Measurements from ENCODE around the gene MCCD1. TPM values are rescaled to one million over a fixed set of nuclear protein-coding genes. Genes with fewer than 3 reads are reported as not detected.
"Not testable (repeated sequence)": the region's sequence is repeated elsewhere in the genome, so short reads cannot be mapped to it uniquely, and the experiment has no call there.

The MCCD1 gene
- total and polyA plus RNA-seq, 3 experiments from 2014 or later, result not detected

DNA sequence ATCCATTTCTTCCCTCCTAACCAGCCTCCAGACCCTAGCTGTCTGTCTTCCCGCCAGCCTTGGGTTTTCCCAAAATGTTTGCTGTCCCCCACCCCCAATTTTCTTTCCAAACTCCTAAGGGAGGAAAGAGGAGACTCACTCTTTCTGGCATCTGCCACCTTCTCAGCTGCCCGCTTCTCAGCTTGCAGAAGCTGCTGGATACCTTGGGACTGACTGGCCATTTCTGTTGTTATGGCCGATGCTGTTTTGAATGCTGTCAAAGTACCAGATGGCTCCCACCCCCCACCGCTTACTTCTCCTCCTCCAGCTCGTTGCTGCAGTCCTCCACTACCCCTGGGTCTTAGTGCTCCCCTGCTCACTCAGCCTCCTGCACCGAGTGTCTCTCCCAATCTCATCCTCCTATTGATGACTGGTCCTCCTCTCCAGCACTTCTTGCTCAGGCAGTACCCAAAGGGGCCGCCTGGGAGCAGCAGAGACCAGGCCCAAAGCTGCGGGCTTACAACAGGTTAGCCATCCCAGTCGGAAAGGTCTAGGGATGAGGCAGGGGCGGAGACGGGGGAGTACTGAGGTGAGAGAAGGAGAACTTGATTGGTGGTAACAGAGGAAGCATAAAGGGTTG, 17.7 kb downstream of the MCCD1 start, which contains the start of gene ATP6V1G2:
ATP6V1G2 (minus strand) TSS at position 270 of the 619 bp plus-strand sequence; CDS start at position 221, 49 bp downstream.
- H3K4me3 ChIP-seq (ENCODE audit: low read length), result peak within 1 kb of the TSS; percentile 67
- ChIA-PET POLR2A (interaction anchor here (1.4 to 2.2 kb wide), 2 partner anchors 47 to 51 kb away, joined by 7 to 9 read pairs; partner anchors contain the start of gene NCR3), CTCF (interaction anchor here (0.7 to 32.2 kb wide), 10 partner anchors 11 to 525 kb away, joined by 3 to 576 read pairs (median 4); partner anchors contain the start of genes BAG6, LST1, LTB and NCR3)
- H3K4me1 Mint-ChIP-seq, result peaks cover 39 to 51% (median 51%) of the 10 kb centered on the region in 3 donors
- no peaks in the 10 kb centered on the region for H3K27me3 ChIP-seq (ENCODE audit: insufficient read depth, low read length, poor library complexity, severe bottlenecking)
- no peaks in the 10 kb centered on the region for H3K36me3 ChIP-seq (ENCODE audit: insufficient read depth, low read length)
- no peaks in the 10 kb centered on the region for H3K9me3 ChIP-seq (ENCODE audit: low read length)
- peak; percentile 71 to 87 (median 79) for DNase-seq
- peak within 1 kb of the TSS; percentile 83 to 99 (median 96) for H3K27ac Mint-ChIP-seq
- H3K27ac ChIP-seq (ENCODE audit: low read depth, low read length), result peak within 1 kb of the TSS; percentile 71
- H3K9me3 Mint-ChIP-seq, result no peaks in the 10 kb centered on the region
- peak within 1 kb of the TSS; percentile 74 to 93 (median 91) for H3K4me3 Mint-ChIP-seq
- peaks cover 0 to 12% (median 0%) of the 10 kb centered on the region in 3 donors for H3K36me3 Mint-ChIP-seq
- H3K27me3 Mint-ChIP-seq, result no peaks in the 10 kb centered on the region
- H3K4me1 ChIP-seq (ENCODE audit: insufficient read depth, low read length), result peaks cover 30% of the 10 kb centered on the region

DNA sequence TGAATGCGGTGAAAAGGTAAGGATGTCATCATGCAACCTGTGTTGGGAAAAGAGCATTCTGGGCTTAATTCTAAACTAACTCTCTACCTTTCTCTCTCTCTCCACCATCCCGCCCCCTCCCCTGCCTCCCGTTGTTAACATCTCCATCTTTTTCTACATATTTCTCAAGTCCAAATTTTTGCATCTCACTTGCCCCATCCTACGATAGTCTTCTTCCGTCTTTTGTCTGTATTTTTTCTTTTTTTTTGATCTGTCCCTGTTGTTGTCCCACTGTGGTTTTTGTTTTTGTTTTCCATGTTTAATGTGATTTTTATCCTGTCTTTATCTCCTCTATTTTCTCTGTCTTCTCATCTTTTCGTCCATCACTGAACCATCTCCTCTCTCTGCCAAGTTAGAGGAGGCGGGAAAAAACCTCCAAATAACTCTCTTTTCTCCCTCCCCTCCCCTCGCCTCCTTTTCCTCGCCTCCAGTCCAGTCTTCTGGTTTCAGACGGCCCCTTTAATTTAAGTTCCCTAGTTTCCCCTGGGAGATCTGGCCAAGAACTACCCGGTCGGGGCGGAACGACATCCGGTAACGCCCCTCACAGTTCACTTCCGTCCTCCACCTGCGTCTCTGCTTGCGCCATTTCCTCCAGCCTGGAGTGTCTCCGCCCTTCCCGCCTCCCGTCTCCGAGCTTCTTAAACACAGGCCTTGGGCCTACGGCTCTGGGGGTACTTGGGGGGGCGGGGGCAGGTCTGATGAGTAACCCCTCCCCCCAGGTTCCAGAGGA, 18.4 kb downstream of the MCCD1 start, which contains the start of gene NFKBIL1:
NFKBIL1 (plus strand) TSS at position 651 of the 769 bp plus-strand sequence; CDS start at position 738, 87 bp downstream.
- H3K9me3 ChIP-seq (ENCODE audit: low read length), result no peaks in the 10 kb centered on the region
- Mint-ChIP-seq H3K27me3 (no peaks in the 10 kb centered on the region), H3K36me3 (peaks cover 0 to 7% (median 0%) of the 10 kb centered on the region in 3 donors), H3K27ac (peak within 1 kb of the TSS; percentile 83 to 99 (median 96)), H3K9me3 (no peaks in the 10 kb centered on the region), H3K4me1 (peaks cover 38 to 50% (median 49%) of the 10 kb centered on the region in 3 donors), H3K4me3 (peak within 1 kb of the TSS; percentile 74 to 93 (median 91))
- POLR2A ChIA-PET, result interaction anchor here (0.5 to 2.2 kb wide), 6 partner anchors 25 to 183 kb away, joined by 3 to 9 read pairs (median 4); partner anchors contain the start of genes LTA, MICB and NCR3
- peak within 1 kb of the TSS; percentile 67 for H3K4me3 ChIP-seq (ENCODE audit: low read length)
- no peaks in the 10 kb centered on the region for H3K36me3 ChIP-seq (ENCODE audit: insufficient read depth, low read length)
- peaks cover 30% of the 10 kb centered on the region for H3K4me1 ChIP-seq (ENCODE audit: insufficient read depth, low read length)
- no peaks in the 10 kb centered on the region for H3K27me3 ChIP-seq (ENCODE audit: insufficient read depth, low read length, poor library complexity, severe bottlenecking)
- CTCF ChIA-PET, result interaction anchor here (0.7 to 32.2 kb wide), 8 partner anchors 10 to 524 kb away, joined by 3 to 576 read pairs (median 3); partner anchors contain the start of genes BAG6, LST1, LTB and NCR3
- peak; percentile 84 to 92 (median 87) for DNase-seq
- H3K27ac ChIP-seq (ENCODE audit: low read depth, low read length), result peak within 1 kb of the TSS; percentile 71

DNA sequence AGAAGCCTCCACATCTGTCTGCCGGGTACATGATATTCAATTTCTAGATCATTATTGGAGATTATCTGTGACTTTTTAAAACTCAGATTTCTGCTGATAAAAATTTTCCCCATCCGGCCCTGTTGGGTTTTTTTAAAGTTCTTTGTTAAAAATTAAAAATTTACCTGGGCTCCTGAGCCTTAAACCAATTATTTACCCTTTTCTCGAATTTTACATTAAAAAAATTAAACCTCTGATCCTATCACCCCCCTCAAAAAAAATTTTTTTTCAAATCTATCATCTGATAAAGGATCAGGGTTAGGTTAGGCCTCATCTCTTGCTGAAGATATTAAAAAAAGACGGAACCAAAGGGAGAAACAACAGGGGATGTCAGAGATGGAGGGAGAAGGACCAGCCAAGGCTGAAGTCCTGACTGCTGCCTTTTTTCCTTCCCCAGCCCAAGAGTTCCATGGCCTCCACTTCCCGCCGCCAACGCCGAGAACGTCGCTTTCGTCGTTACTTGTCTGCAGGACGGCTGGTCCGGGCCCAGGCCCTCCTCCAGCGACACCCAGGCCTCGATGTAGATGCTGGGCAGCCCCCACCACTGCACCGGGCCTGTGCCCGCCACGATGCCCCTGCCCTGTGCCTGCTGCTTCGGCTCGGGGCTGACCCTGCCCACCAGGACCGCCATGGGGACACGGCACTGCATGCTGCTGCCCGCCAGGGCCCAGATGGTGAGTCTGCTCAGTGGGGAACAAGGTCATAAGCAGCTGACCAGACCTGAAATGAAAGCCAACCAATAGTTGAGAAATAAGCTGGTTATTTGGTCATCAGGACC, 19.2 kb downstream of the MCCD1 start:
- DNase-seq, result no peak
- peaks cover 31 to 42% (median 41%) of the 10 kb centered on the region in 3 donors for H3K4me1 Mint-ChIP-seq
- no peaks in the 10 kb centered on the region for H3K36me3 ChIP-seq (ENCODE audit: insufficient read depth, low read length)
- POLR2A ChIA-PET, result interaction anchor here (0.5 to 2.2 kb wide), 8 partner anchors 25 to 182 kb away, joined by 3 to 9 read pairs (median 4); partner anchors contain the start of genes LTA and MICB
- no peaks in the 10 kb centered on the region for H3K9me3 ChIP-seq (ENCODE audit: low read length)
- H3K9me3 Mint-ChIP-seq, result no peaks in the 10 kb centered on the region
- H3K27ac ChIP-seq (ENCODE audit: low read depth, low read length), result peak overlapping the region; percentile 71
- H3K4me3 ChIP-seq (ENCODE audit: low read length), result peak overlapping the region; percentile 67
- peak overlapping the region; percentile 83 to 99 (median 96) for H3K27ac Mint-ChIP-seq
- H3K36me3 Mint-ChIP-seq, result peaks cover 0 to 7% (median 0%) of the 10 kb centered on the region in 3 donors
- H3K4me1 ChIP-seq (ENCODE audit: insufficient read depth, low read length), result peaks cover 23% of the 10 kb centered on the region
- H3K27me3 ChIP-seq (ENCODE audit: insufficient read depth, low read length, poor library complexity, severe bottlenecking), result no peaks in the 10 kb centered on the region
- no peaks in the 10 kb centered on the region for H3K27me3 Mint-ChIP-seq
- H3K4me3 Mint-ChIP-seq, result peak overlapping the region; percentile 74 to 93 (median 91)
- CTCF ChIA-PET, result interaction anchor here (1.2 to 32.2 kb wide), 8 partner anchors 12 to 285 kb away, joined by 3 to 576 read pairs (median 6); partner anchors contain the start of genes BAG6, LST1, LTB and NCR3

DNA sequence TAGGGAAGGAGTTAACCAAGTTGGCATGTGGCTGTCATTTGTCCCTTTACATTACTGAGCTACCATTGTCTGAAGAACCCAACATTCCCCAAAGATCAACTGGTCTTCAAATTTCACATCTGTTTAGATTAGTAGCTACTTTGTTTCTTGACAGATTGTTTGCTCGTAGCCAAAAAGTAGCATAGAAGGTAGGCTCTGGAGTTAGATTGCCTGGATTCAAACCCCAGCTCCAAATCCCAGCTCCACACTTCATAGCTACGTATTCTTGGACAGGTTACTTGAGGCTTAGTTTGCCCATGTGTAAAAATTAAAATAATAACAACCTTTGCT, 19.7 kb downstream of the MCCD1 start:
- peak overlapping the region; percentile 71 for H3K27ac ChIP-seq (ENCODE audit: low read depth, low read length)
- H3K4me1 ChIP-seq (ENCODE audit: insufficient read depth, low read length), result peaks cover 19% of the 10 kb centered on the region
- no peaks in the 10 kb centered on the region for H3K27me3 ChIP-seq (ENCODE audit: insufficient read depth, low read length, poor library complexity, severe bottlenecking)
- Mint-ChIP-seq H3K4me1 (peaks cover 27 to 38% (median 37%) of the 10 kb centered on the region in 3 donors), H3K9me3 (no peaks in the 10 kb centered on the region), H3K27ac (peak overlapping the region in 7 of 8 donors; percentile 52 to 99 (median 83)), H3K36me3 (peaks cover 0 to 8% (median 0%) of the 10 kb centered on the region in 3 donors), H3K27me3 (no peaks in the 10 kb centered on the region), H3K4me3 (peak overlapping the region in 1 of 7 donors; percentile 22)
- no peaks in the 10 kb centered on the region for H3K9me3 ChIP-seq (ENCODE audit: low read length)
- CTCF ChIA-PET, result interaction anchor here (0.8 to 32.2 kb wide), 7 partner anchors 10 to 284 kb away, joined by 3 to 576 read pairs (median 9); partner anchors contain the start of genes LST1, LTB, NCR3 and TNF
- H3K4me3 ChIP-seq (ENCODE audit: low read length), result peak overlapping the region; percentile 67
- no peaks in the 10 kb centered on the region for H3K36me3 ChIP-seq (ENCODE audit: insufficient read depth, low read length)
- no peak for DNase-seq
- POLR2A ChIA-PET, result interaction anchor here (0.5 to 1.4 kb wide), 5 partner anchors 24 to 934 kb away, joined by 3 to 11 read pairs (median 4); partner anchors contain the start of genes LTA and MICB

DNA sequence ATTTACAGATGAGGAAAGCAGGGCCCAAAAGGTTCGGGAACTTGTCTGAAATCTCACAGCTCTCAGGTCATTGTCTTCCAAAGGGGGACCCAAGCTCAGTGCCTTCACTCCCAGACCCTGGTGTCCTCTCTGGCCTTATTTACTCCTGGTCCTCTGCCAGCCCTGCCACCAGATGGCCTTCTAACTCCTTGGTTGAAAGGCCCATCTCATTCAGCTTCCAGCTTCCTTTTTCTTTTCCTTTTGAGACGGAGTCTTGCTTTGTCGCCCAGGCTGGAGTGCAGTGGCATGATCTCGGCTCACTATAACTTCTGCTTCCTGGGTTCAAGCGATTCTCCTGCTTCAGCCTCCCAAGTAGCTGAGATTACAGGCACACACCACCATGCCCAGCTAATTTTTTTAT, 22.6 kb downstream of the MCCD1 start:
- peaks cover 22% of the 10 kb centered on the region for H3K4me1 ChIP-seq (ENCODE audit: insufficient read depth, low read length)
- not testable (repeated sequence) for H3K36me3 ChIP-seq (ENCODE audit: insufficient read depth, low read length); H3K9me3 ChIP-seq (ENCODE audit: low read length); H3K4me3 ChIP-seq (ENCODE audit: low read length); H3K27ac ChIP-seq (ENCODE audit: low read depth, low read length); H3K27me3 Mint-ChIP-seq; H3K36me3 Mint-ChIP-seq; H3K9me3 Mint-ChIP-seq; H3K27me3 ChIP-seq (ENCODE audit: insufficient read depth, low read length, poor library complexity, severe bottlenecking)
- Mint-ChIP-seq H3K4me1 (peaks cover 22 to 44% (median 43%) of the 10 kb centered on the region in 3 donors), H3K27ac (peak overlapping the region; percentile 39 to 91 (median 71)), H3K4me3 (peak overlapping the region in 2 of 7 donors; percentile 40 to 46)
- peak; percentile 50 to 77 (median 56) for DNase-seq
- POLR2A ChIA-PET, result interaction anchor here (0.5 to 2.5 kb wide), 10 partner anchors 8 to 89 kb away, joined by 3 to 26 read pairs (median 4); partner anchors contain the start of genes DDX39B and LTB
- CTCF ChIA-PET, result interaction anchor here (0.8 to 32.2 kb wide), 18 partner anchors 9 to 172 kb away, joined by 3 to 576 read pairs (median 5); partner anchors contain the start of genes C6orf47, DDX39B, LST1 and LTB

DNA sequence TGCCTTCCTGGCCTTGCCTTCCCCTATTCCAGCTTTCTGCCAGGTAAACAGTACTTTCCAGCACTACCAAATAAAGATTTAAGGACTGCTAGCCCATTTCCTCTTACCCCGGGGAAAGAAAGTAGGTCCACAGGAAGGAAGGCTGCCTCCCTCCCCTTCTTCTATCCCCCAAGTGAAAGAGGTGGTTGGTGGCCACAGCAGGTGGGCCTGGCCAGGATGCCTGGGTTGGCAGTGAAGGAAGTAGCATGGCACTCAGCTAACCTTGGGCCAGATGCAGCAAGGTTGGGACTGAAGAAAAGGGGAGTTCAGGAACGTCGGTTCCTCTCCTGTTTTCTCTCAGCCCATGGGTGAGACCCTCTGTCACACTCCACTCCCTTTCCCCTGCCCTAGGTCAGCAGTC, 27.5 kb downstream of the MCCD1 start:
- Mint-ChIP-seq H3K36me3 (peaks cover 3 to 16% (median 4%) of the 10 kb centered on the region in 3 donors), H3K9me3 (no peaks in the 10 kb centered on the region), H3K27me3 (no peaks in the 10 kb centered on the region), H3K4me1 (peaks cover 46 to 62% (median 55%) of the 10 kb centered on the region in 3 donors), H3K27ac (peak overlapping the region in 6 of 8 donors; percentile 46 to 94 (median 73)), H3K4me3 (peak overlapping the region in 6 of 7 donors; percentile 33 to 84 (median 60))
- CTCF ChIA-PET, result interaction anchor here (6.6 to 32.2 kb wide), 2 partner anchors 26 to 40 kb away, joined by 96 to 576 read pairs; partner anchors contain the start of genes LST1, LTB, NCR3 and TNF
- H3K9me3 ChIP-seq (ENCODE audit: low read length), result no peaks in the 10 kb centered on the region
- no peaks in the 10 kb centered on the region for H3K27me3 ChIP-seq (ENCODE audit: insufficient read depth, low read length, poor library complexity, severe bottlenecking)
- peaks cover 7% of the 10 kb centered on the region for H3K36me3 ChIP-seq (ENCODE audit: insufficient read depth, low read length)
- POLR2A ChIA-PET, result interaction anchor here (0.9 to 1.2 kb wide), 2 partner anchors 24 to 36 kb away, joined by 3 read pairs; partner anchors contain the start of gene NCR3
- H3K4me3 ChIP-seq (ENCODE audit: low read length), result no peak overlapping the region
- no peak for DNase-seq
- H3K4me1 ChIP-seq (ENCODE audit: insufficient read depth, low read length), result peaks cover 51% of the 10 kb centered on the region
- H3K27ac ChIP-seq (ENCODE audit: low read depth, low read length), result no peak overlapping the region

All from CD8-positive, alpha-beta memory T cell (primary cell).